H1 (cell line): ENCODE data around the gene GNG13. TPM values are rescaled to one million over a fixed set of nuclear protein-coding genes. Genes with fewer than 3 reads are reported as not detected.

Source experiments
- CTCF ChIA-PET: fragments of 300-600 bp; sonication (Branson Sonifier 250); formaldehyde crosslinking; loops from one replicate; lab custom pipeline; 2021; ENCODE audit not compliant: partially characterized antibody; lab: Charles Lee
- POLR2A ChIA-PET: fragments of 300-600 bp; sonication (Branson Sonifier 250); formaldehyde crosslinking; loops from one replicate; lab custom pipeline; 2021; ENCODE audit warnings: inconsistent platforms; ENCODE audit not compliant: partially characterized antibody; lab: Charles Lee
- DNase-seq, 2 experiments: peaks; one replicate each; pipeline versions ENCODE4 v3.0.0 to v3.0.0-alpha.2; 2010 to 2022; ENCODE audit warnings: low spot score in 2 of 2, low read depth in 1 of 2, mixed read lengths in 1 of 2
- FAIRE-seq: peaks from 2 replicates; lab custom pipeline; 2011; peaks lifted over from hg19 to GRCh38; lab: Jason Lieb, UNC
- H2AFZ ChIP-seq: 2 replicates; pipeline ENCODE4 v1.8.1; 2012; ENCODE audit warnings: low read length, inconsistent platforms
- H2AK5ac ChIP-seq: 2 replicates; pipeline ENCODE4 v1.6.1; 2013; ENCODE audit warnings: low read depth, low read length
- H2BK120ac ChIP-seq: replicated peaks from 2 replicates; pipeline ENCODE3; 2013; ENCODE audit warnings: low read depth, low read length, inconsistent platforms
- H2BK12ac ChIP-seq: 2 replicates; pipeline ENCODE4 v1.6.1; 2013; ENCODE audit warnings: low read depth, low read length
- H2BK15ac ChIP-seq: 2 replicates; pipeline ENCODE4 v1.6.1; 2013; ENCODE audit warnings: low read length
- H2BK20ac ChIP-seq: 2 replicates; pipeline ENCODE4 v1.6.1; 2013; ENCODE audit warnings: low read length
- H2BK5ac ChIP-seq: 2 replicates; pipeline ENCODE4 v1.6.1; 2013; ENCODE audit warnings: low read depth, low read length
- H3K14ac ChIP-seq: 2 replicates; pipeline ENCODE4 v1.6.1; 2013; ENCODE audit warnings: inconsistent platforms; ENCODE audit not compliant: insufficient read length
- H3K18ac ChIP-seq: 2 replicates; pipeline ENCODE4 v1.6.1; 2013; ENCODE audit warnings: low read length; ENCODE audit errors: extremely low read depth
- H3K23ac ChIP-seq: 2 replicates; pipeline ENCODE4 v1.6.1; 2013; ENCODE audit warnings: inconsistent platforms; ENCODE audit not compliant: insufficient read length
- H3K23me2 ChIP-seq: 2 replicates; pipeline ENCODE4 v1.6.1; 2013; ENCODE audit warnings: low read depth, low read length
- H3K27ac ChIP-seq: 2 replicates; pipeline ENCODE4 v1.6.1; 2011; ENCODE audit warnings: low read depth, low read length, inconsistent platforms
- H3K27me3 ChIP-seq, 4 experiments: replicated peaks in 1 of 4; 1 replicate in 1 of 4; 2 replicates in 3 of 4; pipeline versions ENCODE4 v1.6.1 to v1.8.1; 2011 to 2013; ENCODE audit warnings: low read length in 3 of 4, mild to moderate bottlenecking in 3 of 4, inconsistent platforms in 2 of 4, mixed read lengths in 2 of 4, moderate library complexity in 1 of 4; ENCODE audit not compliant: control insufficient read depth in 3 of 4, insufficient read depth in 3 of 4; ENCODE audit errors: extremely low read depth in 1 of 4
- H3K36me3 ChIP-seq, 4 experiments: 2 replicates each; pipeline versions ENCODE4 v1.6.1 to v1.8.1; 2011 to 2013; ENCODE audit warnings: mild to moderate bottlenecking in 4 of 4, low read length in 3 of 4, moderate library complexity in 2 of 4, control low read depth in 1 of 4, inconsistent platforms in 1 of 4; ENCODE audit not compliant: insufficient read depth in 4 of 4, control insufficient read depth in 2 of 4
- H3K4ac ChIP-seq: replicated peaks from 2 replicates; pipeline ENCODE3; 2013; ENCODE audit warnings: low read length, low read depth, mixed read lengths, inconsistent platforms; ENCODE audit not compliant: insufficient read length
- H3K4me1 ChIP-seq, 4 experiments: replicated peaks in 1 of 4; 1 replicate in 1 of 4; 2 replicates in 3 of 4; pipeline versions ENCODE4 v1.6.1 to v1.8.1; 2011 to 2013; ENCODE audit warnings: low read length in 3 of 4, inconsistent platforms in 2 of 4, mixed read lengths in 1 of 4; ENCODE audit not compliant: insufficient read depth in 4 of 4, control insufficient read depth in 3 of 4
- H3K4me2 ChIP-seq, 2 experiments: 2 replicates each; pipeline versions ENCODE4 v1.6.1 to v1.8.1; 2011 to 2013; ENCODE audit warnings: low read depth in 2 of 2, low read length in 2 of 2, control low read depth in 1 of 2, inconsistent platforms in 1 of 2, mild to moderate bottlenecking in 1 of 2; ENCODE audit not compliant: insufficient read depth in 1 of 2
- H3K4me3 ChIP-seq, 4 experiments: fragments of 200-600, 300-600 bp in 1 of 4; sonication (generic), shearing (Covaris generic), sonication (Bioruptor Twin) in 1 of 4; 2 replicates each; pipeline versions ENCODE4 v1.5.1 to v1.8.1; 2011 to 2016; ENCODE audit warnings: low read length in 4 of 4, low read depth in 3 of 4, control low read depth in 2 of 4, inconsistent platforms in 2 of 4, mild to moderate bottlenecking in 2 of 4, mixed read lengths in 1 of 4, moderate library complexity in 1 of 4; ENCODE audit not compliant: insufficient read depth in 2 of 4; ENCODE audit errors: extremely low read depth in 1 of 4
- H3K56ac ChIP-seq: replicated peaks from 2 replicates; pipeline ENCODE3; 2013; ENCODE audit warnings: low read depth, mild to moderate bottlenecking, mixed read lengths, low read length, inconsistent platforms; ENCODE audit not compliant: insufficient read length
- H3K79me1 ChIP-seq: 2 replicates; pipeline ENCODE4 v1.6.1; 2013; ENCODE audit warnings: low read depth, low read length, control low read depth
- H3K79me2 ChIP-seq, 2 experiments: 2 replicates each; pipeline versions ENCODE4 v1.6.1 to v1.8.1; 2012 to 2013; ENCODE audit warnings: low read length in 2 of 2, mild to moderate bottlenecking in 2 of 2, inconsistent platforms in 1 of 2; ENCODE audit not compliant: insufficient read depth in 2 of 2, control insufficient read depth in 1 of 2
- H3K9ac ChIP-seq, 4 experiments: replicated peaks in 1 of 4; 1 replicate in 1 of 4; 2 replicates in 3 of 4; pipeline versions ENCODE4 v1.6.1 to v1.8.1; 2011 to 2013; ENCODE audit warnings: low read depth in 3 of 4, low read length in 3 of 4, control low read depth in 2 of 4, mild to moderate bottlenecking in 2 of 4, moderate library complexity in 2 of 4, inconsistent platforms in 1 of 4; ENCODE audit errors: extremely low read depth in 1 of 4
- H3K9me3 ChIP-seq, 2 experiments: 2 replicates each; pipeline versions ENCODE4 v1.6.1 to v1.8.1; 2012 to 2013; ENCODE audit warnings: mild to moderate bottlenecking in 2 of 2, moderate library complexity in 2 of 2, control low read depth in 1 of 2, inconsistent platforms in 1 of 2, low read depth in 1 of 2, low read length in 1 of 2, mixed read lengths in 1 of 2; ENCODE audit not compliant: insufficient read depth in 2 of 2
- H4K20me1 ChIP-seq, 2 experiments: replicated peaks in 1 of 2; 2 replicates each; pipeline versions ENCODE3 to v1.8.1; 2011 to 2013; ENCODE audit warnings: inconsistent platforms in 2 of 2, low read length in 2 of 2, mild to moderate bottlenecking in 1 of 2; ENCODE audit not compliant: insufficient read depth in 2 of 2, control insufficient read depth in 1 of 2
- H4K5ac ChIP-seq: 2 replicates; pipeline ENCODE4 v1.6.1; 2013; ENCODE audit warnings: low read length, low read depth, mixed read lengths, inconsistent platforms; ENCODE audit not compliant: insufficient read length
- H4K8ac ChIP-seq: 2 replicates; pipeline ENCODE4 v1.8.0; 2013; ENCODE audit warnings: mild to moderate bottlenecking, moderate library complexity, low read length, inconsistent platforms; ENCODE audit not compliant: insufficient read depth; ENCODE audit errors: extremely low read depth
- H4K91ac ChIP-seq: replicated peaks from 2 replicates; pipeline ENCODE3; 2013; ENCODE audit warnings: low read length, mixed read lengths, inconsistent platforms; ENCODE audit not compliant: insufficient read length
- ATF3 ChIP-seq: IDR thresholded peaks from 2 replicates; pipeline ENCODE4 v1.6.1; 2011; ENCODE audit warnings: low read depth, mild to moderate bottlenecking, low read length; ENCODE audit not compliant: insufficient read depth
- BRCA1 ChIP-seq: IDR thresholded peaks from 2 replicates; pipeline ENCODE4 v1.6.1; 2012; ENCODE audit warnings: low read depth, low read length, improper control_type of control experiment
- CBX8 ChIP-seq: fragments of 300-800, 300-1000 bp; sonication (generic); IDR thresholded peaks from 2 replicates; pipeline ENCODE4 v1.7.1; 2016; ENCODE audit warnings: low read depth, low read length, borderline replicate concordance
- CHD1 ChIP-seq: IDR thresholded peaks from 2 replicates; pipeline ENCODE4 v1.6.1; 2012; ENCODE audit warnings: low read depth, low read length, improper control_type of control experiment
- EP300 ChIP-seq, 2 experiments: IDR thresholded peaks; 1 replicate in 1 of 2; 2 replicates in 1 of 2; pipeline ENCODE4 v1.6.1; 2011 to 2012; ENCODE audit warnings: low read depth in 2 of 2, low read length in 2 of 2, mild to moderate bottlenecking in 2 of 2, borderline replicate concordance in 1 of 2, inconsistent platforms in 1 of 2, moderate library complexity in 1 of 2
- POLR2A ChIP-seq, 2 experiments: IDR thresholded peaks; 1 replicate in 1 of 2; 2 replicates in 1 of 2; pipeline ENCODE4 v1.6.1; 2011; ENCODE audit warnings: low read depth in 2 of 2, low read length in 2 of 2, mild to moderate bottlenecking in 2 of 2; ENCODE audit errors: control extremely low read depth in 1 of 2
- POLR2AphosphoS5 ChIP-seq: IDR thresholded peaks from 2 replicates; pipeline ENCODE4 v1.6.1; 2011; ENCODE audit warnings: low read depth, low read length
- SAP30 ChIP-seq: fragments of 300-600 bp; sonication (generic); IDR thresholded peaks from 2 replicates; pipeline ENCODE4 v1.7.1; 2012; ENCODE audit warnings: low read length, moderate library complexity, mild to moderate bottlenecking, inconsistent platforms; ENCODE audit not compliant: insufficient read depth, insufficient replicate concordance
- SUZ12 ChIP-seq: fragments of 200-600 bp; sonication (generic); IDR thresholded peaks from 2 replicates; pipeline ENCODE4 v1.6.1; 2012; ENCODE audit warnings: mild to moderate bottlenecking, inconsistent platforms, low read length, moderate library complexity, mixed read lengths
- TAF1 ChIP-seq: IDR thresholded peaks from 2 replicates; pipeline ENCODE4 v1.6.1; 2011; ENCODE audit warnings: mild to moderate bottlenecking, low read depth, low read length
- TBP ChIP-seq: IDR thresholded peaks from 2 replicates; pipeline ENCODE4 v1.6.1; 2011; ENCODE audit warnings: low read depth, low read length, improper control_type of control experiment
- YY1 ChIP-seq: IDR thresholded peaks from 2 replicates; pipeline ENCODE4 v1.6.1; 2011; ENCODE audit warnings: low read depth, mild to moderate bottlenecking, low read length
- WGBS, 2 experiments: shearing (Covaris generic) in 1 of 2; methylation state at CpG; one replicate each; pipeline versions ENCODE4 v1.1.6 to v1.1.7; 2013 to 2015; ENCODE audit warnings: low lambda C conversion rate in 2 of 2, mixed read lengths in 2 of 2, inconsistent platforms in 1 of 2, low coverage in 1 of 2, missing lambda C conversion rate in 1 of 2; ENCODE audit not compliant: insufficient replicate concordance in 2 of 2, insufficient coverage in 1 of 2, insufficient read length in 1 of 2; ENCODE audit errors: extremely low coverage in 1 of 2, missing lambda C conversion rate in 1 of 2; 5-methylcytosine and 5-hydroxymethylcytosine counted together
- polyA plus RNA-seq, 7 experiments: library from polyadenylated mRNA; depleted of rRNA in 3 of 7; stranded (reverse) in 5 of 7; unstranded in 2 of 7; fragments of >200 nt in 5 of 7; fragments of 200-250 nt in 2 of 7; gene quantifications; 1 replicate in 5 of 7; 2 replicates in 1 of 7; 4 replicates in 1 of 7; pipeline versions ENCODE4 v1.2.1 to v1.2.3, GENCODE V29; 2011 to 2013; ENCODE audit warnings: missing spikeins in 2 of 7, mixed read lengths in 2 of 7
- total RNA-seq: library from RNA; stranded (reverse); fragmentation: NEBNext Ultra II Directional; extraction: Animal tissue kit (Norgen Biotek cat#: 25700); gene quantifications from 2 replicates; pipeline ENCODE4 v1.2.1, GENCODE V29; 2021

GNG13 gene
- total and polyA plus RNA-seq, 2 of the 8 experiments (the other 6 are each of a cell fraction or from before 2014, with no cell fraction given): not detected

GRCh38 chr16:761625-762513 lies 38.7 kb downstream of the GNG13 start:
- Histone ChIP-seq H2BK5ac (no peak overlapping the region), H3K4me1 (peaks cover 0 to 2% (median 0%) of the 10 kb centered on the region in 4 experiments; a peak in 1 of 7 replicates)
- no peak for TF ChIP-seq CHD1
- TF ChIP-seq YY1: no peak
- no peak for TF ChIP-seq POLR2A (IDR thresholded peaks at IDR 0.05; ENCODE audit: control extremely low read depth in 1 of 2, low read depth in 2 of 2, low read length in 2 of 2)
- no peak for TF ChIP-seq SAP30
- no peak for TF ChIP-seq BRCA1
- TF ChIP-seq TAF1: no peak
- TF ChIP-seq TBP: no peak
- TF ChIP-seq CBX8: no peak
- TF ChIP-seq EP300 (IDR thresholded peaks at IDR 0.05; ENCODE audit: borderline replicate concordance in 1 of 2, low read depth in 2 of 2, low read length in 2 of 2): no peak
- no peak for TF ChIP-seq ATF3
- no peak for TF ChIP-seq SUZ12
- no peak for TF ChIP-seq POLR2AphosphoS5

More at GRCh38 chr16:761625-762513, 38.7 kb downstream of the GNG13 start:
- Histone ChIP-seq H2BK20ac (no peak overlapping the region), H2BK12ac (peak overlapping the region; percentile 75; the same call in 1 of the 2 replicates), H2AK5ac (no peak overlapping the region), H3K27me3 (no peaks in the 10 kb centered on the region), H3K4ac (no peak overlapping the region), H3K14ac (no peak overlapping the region), H3K56ac (no peak overlapping the region), H2BK15ac (no peak overlapping the region), H3K79me1 (no peaks in the 10 kb centered on the region), H2BK120ac (no peak overlapping the region), H3K9ac (no peak overlapping the region), H4K5ac (no peak overlapping the region), H3K4me3 (no peak overlapping the region), H3K27ac (no peak overlapping the region), H3K36me3 (no peaks in the 10 kb centered on the region), H4K8ac (no peak overlapping the region), H3K9me3 (no peaks in the 10 kb centered on the region), H3K18ac (no peak overlapping the region; the same call in 1 of the 2 replicates), H3K23me2 (no peaks in the 10 kb centered on the region), H3K4me2 (no peak overlapping the region), H4K20me1 (no peaks in the 10 kb centered on the region), H3K23ac (no peak overlapping the region), H2AFZ (no peak overlapping the region), H4K91ac (no peak overlapping the region), H3K79me2 (no peaks in the 10 kb centered on the region)
- ChIA-PET POLR2A (interaction anchor here (0.8 to 2.9 kb wide), 8 partner anchors 9 to 55 kb away, joined by 3 to 9 read pairs (median 6); partner anchors contain the start of genes ANTKMT and CIAO3), CTCF (interaction anchor here (0.7 to 5.0 kb wide), 16 partner anchors 8 to 182 kb away, joined by 3 to 38 read pairs (median 5); partner anchors contain the start of gene CIAO3)
- DNase-seq (no peak), FAIRE-seq (no peak)
- WGBS, 2 experiments: 81% methylated on average over 15 of the region's 22 CpGs; no CpG with 5 or more reads in 1 of the 2 experiments
